Mesendoderm (in vitro differentiated cells): ENCODE data around the gene TJP3.

Experiments used
- DNase-seq: peaks from one replicate; pipeline ENCODE4 v3.0.0; 2013
- H2AK5ac ChIP-seq: 2 replicates; pipeline ENCODE4 v1.6.1; 2013; ENCODE audit warnings: low read length, inconsistent platforms
- H2BK120ac ChIP-seq: 2 replicates; pipeline ENCODE4 v1.6.1; 2013; ENCODE audit warnings: low read depth, mild to moderate bottlenecking, low read length, moderate library complexity, mixed read lengths
- H2BK15ac ChIP-seq: replicated peaks from 2 replicates; pipeline ENCODE4 v1.6.1; 2013; ENCODE audit warnings: low read depth, mild to moderate bottlenecking, moderate library complexity
- H2BK5ac ChIP-seq: 2 replicates; pipeline ENCODE4 v1.6.1; 2013; ENCODE audit warnings: low read length, inconsistent platforms
- H3K18ac ChIP-seq: 2 replicates; pipeline ENCODE4 v1.6.1; 2013; ENCODE audit warnings: mild to moderate bottlenecking, low read length, mixed read lengths
- H3K23ac ChIP-seq: one replicate; pipeline ENCODE4 v1.6.1; 2013; ENCODE audit warnings: low read length
- H3K27ac ChIP-seq: 2 replicates; pipeline ENCODE4 v1.5.1; 2013; ENCODE audit warnings: low read depth, mild to moderate bottlenecking, inconsistent platforms, low read length, moderate library complexity
- H3K27me3 ChIP-seq: 2 replicates; pipeline ENCODE4 v1.6.1; 2013; ENCODE audit warnings: low read length, control low read depth, mild to moderate bottlenecking, inconsistent platforms; ENCODE audit not compliant: insufficient read depth, poor library complexity
- H3K36me3 ChIP-seq: 2 replicates; pipeline ENCODE4 v1.6.1; 2013; ENCODE audit warnings: low read length, inconsistent platforms; ENCODE audit not compliant: control insufficient read depth, insufficient read depth
- H3K4ac ChIP-seq: one replicate; pipeline ENCODE4 v1.6.1; 2013; ENCODE audit warnings: low read depth, mild to moderate bottlenecking, low read length, moderate library complexity
- H3K4me1 ChIP-seq: 2 replicates; pipeline ENCODE4 v1.6.1; 2013; ENCODE audit warnings: low read depth, low read length, inconsistent platforms; ENCODE audit not compliant: control insufficient read depth
- H3K4me2 ChIP-seq: 2 replicates; pipeline ENCODE4 v1.6.1; 2013; ENCODE audit warnings: low read length
- H3K4me3 ChIP-seq: 2 replicates; pipeline ENCODE4 v1.5.1; 2013; ENCODE audit warnings: mild to moderate bottlenecking, low read length
- H3K56ac ChIP-seq: one replicate; pipeline ENCODE4 v1.6.1; 2013; ENCODE audit warnings: low read length
- H3K79me1 ChIP-seq: 2 replicates; pipeline ENCODE4 v1.6.1; 2013; ENCODE audit warnings: low read length, inconsistent platforms
- H3K79me2 ChIP-seq: 2 replicates; pipeline ENCODE4 v1.6.1; 2013; ENCODE audit warnings: mild to moderate bottlenecking, low read length; ENCODE audit not compliant: control insufficient read depth, insufficient read depth
- H3K9ac ChIP-seq: 2 replicates; pipeline ENCODE4 v1.6.1; 2013; ENCODE audit warnings: low read length, inconsistent platforms
- H4K5ac ChIP-seq: one replicate; pipeline ENCODE4 v1.6.1; 2013; ENCODE audit warnings: low read length
- H4K8ac ChIP-seq: one replicate; pipeline ENCODE4 v1.6.1; 2013; ENCODE audit warnings: low read depth, mild to moderate bottlenecking, control low read depth, low read length, moderate library complexity
- WGBS: extraction: QIAGEN DNeasy Blood & Tissue Kit; methylation state at CpG from one replicate; pipeline ENCODE4 v1.1.7; 2013; ENCODE audit warnings: low lambda C conversion rate, missing lambda C conversion rate; ENCODE audit not compliant: insufficient coverage; ENCODE audit errors: extremely low coverage; 5-methylcytosine and 5-hydroxymethylcytosine counted together

The TJP3 gene

DNA sequence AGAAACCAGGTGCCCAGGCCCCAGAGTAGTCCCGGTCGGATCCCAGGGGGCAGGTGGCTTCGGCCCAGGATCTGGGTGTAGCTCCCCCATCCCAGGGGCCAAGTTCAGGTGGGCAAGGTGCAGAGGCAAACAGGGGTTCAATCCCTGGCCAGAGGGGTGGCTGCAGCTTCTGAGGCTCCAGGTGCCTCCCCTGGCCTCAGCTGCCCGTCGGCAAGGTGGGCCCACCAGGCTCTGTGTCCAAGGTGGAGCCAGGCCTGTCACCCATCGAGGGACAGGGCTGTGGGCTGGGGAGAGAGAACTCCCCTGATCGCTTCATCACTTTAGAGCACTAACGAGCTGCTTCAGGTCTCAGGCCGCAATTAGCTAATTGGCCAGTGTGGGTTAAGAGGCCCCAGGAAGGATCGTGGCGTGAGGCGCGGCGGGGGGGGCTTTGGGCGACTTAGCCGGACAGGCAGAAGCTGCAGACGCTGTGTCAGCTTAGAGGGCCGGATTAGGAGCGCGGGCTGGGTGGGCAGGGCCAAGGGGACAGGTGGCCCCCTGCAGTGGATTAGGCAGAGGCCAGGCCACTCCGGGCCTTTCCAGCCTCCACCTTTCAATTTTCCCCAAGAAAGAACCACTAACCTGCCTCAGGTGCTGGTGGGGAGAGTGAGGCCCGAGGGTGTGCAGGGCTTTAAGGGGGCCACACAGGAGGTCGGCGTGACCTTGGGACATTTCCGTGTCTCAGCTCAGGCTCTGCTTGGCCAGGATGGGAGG is 66.6 kb downstream of the TJP3 start:
- Histone ChIP-seq H2BK120ac (no peak overlapping the region), H4K5ac (no peak overlapping the region), H3K23ac (no peak overlapping the region), H2BK15ac (no peak overlapping the region), H3K4me2 (no peak overlapping the region), H3K56ac (no peak overlapping the region), H3K9ac (no peak overlapping the region), H3K27ac (no peak overlapping the region), H3K27me3 (no peaks in the 10 kb centered on the region), H3K79me1 (no peaks in the 10 kb centered on the region), H4K8ac (no peak overlapping the region), H3K18ac (no peak overlapping the region), H2AK5ac (no peak overlapping the region), H3K4me1 (no peaks in the 10 kb centered on the region), H3K4me3 (no peak overlapping the region), H3K36me3 (no peaks in the 10 kb centered on the region), H2BK5ac (no peak overlapping the region), H3K4ac (no peak overlapping the region), H3K79me2 (no peaks in the 10 kb centered on the region)
- DNase-seq: no peak
- no CpG with 5 or more reads among the region's 25 CpGs for WGBS

DNA sequence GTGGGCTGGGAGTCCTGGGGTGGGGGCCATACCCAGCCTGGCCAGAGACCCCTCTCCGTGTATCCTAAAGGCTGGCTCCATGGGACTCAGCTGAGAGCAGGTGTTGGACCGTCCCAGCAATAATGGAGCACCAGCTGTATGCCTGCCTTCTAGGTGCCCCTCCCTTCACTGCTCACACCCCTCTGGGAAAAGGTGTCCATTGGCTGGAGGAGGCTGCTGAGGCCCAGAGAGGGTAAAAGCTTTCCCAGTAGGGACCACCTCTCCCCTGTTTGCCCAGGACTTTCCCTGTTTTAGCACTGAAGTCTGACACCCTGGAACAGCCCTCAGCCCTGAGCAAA is 67.2 kb downstream of the TJP3 start:
- Histone ChIP-seq H3K18ac (no peak overlapping the region), H3K9ac (no peak overlapping the region), H3K56ac (no peak overlapping the region), H2AK5ac (no peak overlapping the region), H3K4ac (no peak overlapping the region), H2BK120ac (no peak overlapping the region), H3K79me2 (no peaks in the 10 kb centered on the region), H4K5ac (no peak overlapping the region), H3K36me3 (no peaks in the 10 kb centered on the region), H3K27ac (no peak overlapping the region), H3K79me1 (no peaks in the 10 kb centered on the region), H2BK15ac (no peak overlapping the region), H3K4me1 (no peaks in the 10 kb centered on the region), H3K27me3 (no peaks in the 10 kb centered on the region), H3K23ac (no peak overlapping the region), H4K8ac (no peak overlapping the region), H2BK5ac (no peak overlapping the region), H3K4me2 (no peak overlapping the region), H3K4me3 (no peak overlapping the region)
- WGBS: no CpG with 5 or more reads among the region's 2 CpGs
- DNase-seq: no peak

DNA sequence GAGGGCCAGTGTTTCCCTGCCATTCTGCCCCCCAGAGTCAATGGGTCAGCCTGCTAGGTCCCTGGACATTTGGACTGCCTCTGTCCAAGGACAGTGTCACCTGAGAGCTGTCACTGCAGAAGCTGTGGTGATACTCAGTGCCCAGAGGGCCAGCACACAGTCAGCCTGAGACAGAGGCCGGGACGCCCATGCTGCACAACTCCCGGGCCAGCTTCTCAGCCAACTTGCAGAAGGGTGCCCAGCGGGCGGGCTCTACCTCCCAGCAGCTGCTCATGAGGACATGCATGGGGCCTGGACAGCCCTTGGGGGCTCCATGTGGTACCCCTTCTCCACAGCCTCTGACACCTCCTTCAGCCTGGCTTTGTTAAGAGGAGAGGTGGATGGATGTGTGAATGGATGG is 67.6 kb downstream of the TJP3 start:
- Histone ChIP-seq H3K79me1 (no peaks in the 10 kb centered on the region), H3K9ac (no peak overlapping the region), H3K36me3 (no peaks in the 10 kb centered on the region), H3K4me2 (no peak overlapping the region), H3K56ac (no peak overlapping the region), H4K5ac (no peak overlapping the region), H3K4ac (no peak overlapping the region), H3K79me2 (no peaks in the 10 kb centered on the region), H3K27me3 (no peaks in the 10 kb centered on the region), H2AK5ac (no peak overlapping the region), H2BK15ac (no peak overlapping the region), H2BK5ac (no peak overlapping the region), H3K4me3 (no peak overlapping the region), H2BK120ac (no peak overlapping the region), H3K4me1 (no peaks in the 10 kb centered on the region), H3K18ac (no peak overlapping the region), H4K8ac (no peak overlapping the region), H3K27ac (no peak overlapping the region), H3K23ac (no peak overlapping the region)
- DNase-seq: no peak
- WGBS: no CpG with 5 or more reads among the region's 5 CpGs

DNA sequence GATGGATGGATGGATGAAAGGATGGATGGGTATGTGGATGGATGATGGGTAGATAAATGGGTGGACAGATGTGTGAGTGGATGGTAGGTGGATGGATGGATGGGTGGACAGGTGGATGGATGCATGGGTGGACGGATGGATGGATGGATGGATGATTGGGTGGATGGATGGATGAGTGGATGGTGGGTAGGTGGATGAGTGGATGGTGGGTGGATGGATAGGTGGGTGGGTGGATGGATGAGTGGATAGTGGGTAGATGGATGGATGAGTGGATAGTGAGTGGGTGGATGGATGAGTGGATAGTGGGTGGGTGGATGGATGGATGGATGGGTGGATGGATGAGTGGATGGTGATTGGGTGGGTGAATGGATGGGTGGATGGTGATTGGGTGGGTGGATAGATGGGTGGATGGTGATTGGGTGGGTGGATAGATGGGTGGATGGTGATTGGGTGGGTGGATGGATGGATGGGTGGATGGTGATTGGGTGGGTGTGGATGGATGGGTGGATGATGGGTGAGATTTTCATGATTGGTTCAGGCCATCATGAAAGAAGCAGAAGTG is 68.4 kb downstream of the TJP3 start:
- Histone ChIP-seq H3K4ac (no peak overlapping the region), H2AK5ac (no peak overlapping the region), H3K79me1 (no peaks in the 10 kb centered on the region), H3K36me3 (no peaks in the 10 kb centered on the region), H3K4me3 (no peak overlapping the region), H2BK5ac (no peak overlapping the region), H3K9ac (no peak overlapping the region), H3K27me3 (no peaks in the 10 kb centered on the region), H3K23ac (no peak overlapping the region), H2BK120ac (no peak overlapping the region), H3K18ac (no peak overlapping the region), H3K56ac (no peak overlapping the region), H3K27ac (no peak overlapping the region), H3K4me1 (no peaks in the 10 kb centered on the region), H4K5ac (no peak overlapping the region), H3K79me2 (no peaks in the 10 kb centered on the region), H2BK15ac (no peak overlapping the region), H3K4me2 (no peak overlapping the region), H4K8ac (no peak overlapping the region)
- WGBS: no CpG with 5 or more reads among the region's 1 CpG
- DNase-seq: no peak

DNA sequence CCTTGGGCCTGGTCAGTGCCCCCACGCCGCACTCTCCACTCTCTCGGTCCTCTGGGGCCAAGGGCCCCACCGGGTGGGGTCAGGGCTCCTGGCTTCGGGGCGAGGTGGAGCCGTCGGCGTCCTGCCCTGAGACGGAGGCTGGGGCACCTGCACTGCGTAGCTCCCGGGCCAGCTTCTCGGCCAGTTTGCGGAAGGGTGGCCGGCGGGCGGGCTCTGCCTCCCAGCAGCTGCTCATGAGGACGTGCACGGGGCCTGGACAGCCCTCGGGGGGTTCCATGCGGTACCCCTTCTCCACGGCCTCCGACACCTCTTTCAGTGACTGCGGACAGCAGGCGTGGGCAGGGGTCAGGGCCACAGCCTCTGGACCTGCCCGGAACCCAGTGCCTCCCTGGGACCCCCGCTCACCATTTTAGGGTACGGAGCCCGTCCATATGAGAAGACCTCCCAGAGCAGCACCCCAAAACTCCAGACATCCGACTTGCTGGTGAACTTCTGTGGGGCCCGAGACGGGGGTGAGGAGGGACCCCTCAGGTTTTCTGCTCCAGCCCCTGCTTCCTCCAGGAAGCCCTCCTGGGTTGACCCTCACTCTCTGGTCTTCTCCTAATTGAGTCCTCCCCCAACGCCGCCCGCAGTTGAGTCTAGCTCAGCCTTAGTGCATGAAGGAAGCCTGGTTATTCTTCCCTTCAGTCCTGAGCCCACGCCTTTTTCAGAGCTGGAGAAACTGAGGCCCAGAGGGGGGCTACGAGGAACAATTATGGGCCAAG is 70.1 kb downstream of the TJP3 start:
- WGBS: no CpG with 5 or more reads among the region's 37 CpGs
- Histone ChIP-seq H4K8ac (no peak overlapping the region), H3K18ac (no peak overlapping the region), H3K4me2 (no peak overlapping the region), H2BK15ac (no peak overlapping the region), H2BK120ac (no peak overlapping the region), H2AK5ac (no peak overlapping the region), H3K36me3 (no peaks in the 10 kb centered on the region), H3K27me3 (no peaks in the 10 kb centered on the region), H3K4me3 (no peak overlapping the region), H3K79me1 (no peaks in the 10 kb centered on the region), H3K4ac (no peak overlapping the region), H3K4me1 (no peaks in the 10 kb centered on the region), H3K23ac (no peak overlapping the region), H2BK5ac (no peak overlapping the region), H3K56ac (no peak overlapping the region), H3K27ac (no peak overlapping the region), H4K5ac (no peak overlapping the region), H3K79me2 (no peaks in the 10 kb centered on the region), H3K9ac (no peak overlapping the region)
- no peak for DNase-seq
